ENCODE data around the gene PARD6A. TPM values are rescaled to one million over a fixed set of nuclear protein-coding genes. Genes with fewer than 3 reads are reported as not detected.

PARD6A gene
- total and polyA plus RNA-seq, 2 donors (not counting 3 experiments of a cell fraction or from before 2014, with no cell fraction given), result 1.3 to 2.9 TPM

GRCh38 chr16:67647681-67648080 is 13.1 kb upstream of the PARD6A start:
- TF ChIP-seq MAX (IDR thresholded peaks at IDR 0.05; ENCODE audit: insufficient read depth, insufficient read length), result no peak
- no peak for TF ChIP-seq CTCF (IDR thresholded peaks at IDR 0.05; ENCODE audit: extremely low read depth in 1 of 2, insufficient read depth in 1 of 2, low read depth in 1 of 2, low read length in 2 of 2)
- TF ChIP-seq GATA2 (IDR thresholded peaks at IDR 0.05; ENCODE audit: insufficient read depth, insufficient read length, low read depth, low read length), result no peak
- TF ChIP-seq EZH2 (IDR thresholded peaks at IDR 0.05; ENCODE audit: borderline replicate concordance, low read depth, low read length, severe bottlenecking), result no peak
- no peak for TF ChIP-seq MYC (IDR thresholded peaks at IDR 0.05; ENCODE audit: low read depth, low read length)
- TF ChIP-seq JUN (IDR thresholded peaks at IDR 0.05; ENCODE audit: borderline replicate concordance, insufficient read depth, insufficient read length, low read depth), result no peak
- no peak for TF ChIP-seq POLR2A (IDR thresholded peaks at IDR 0.05; ENCODE audit: low read depth, low read length)
- TF ChIP-seq FOS (IDR thresholded peaks at IDR 0.05; ENCODE audit: borderline replicate concordance, insufficient read depth, low read length), result no peak
- TF ChIP-seq POLR2AphosphoS5 (IDR thresholded peaks at IDR 0.05; ENCODE audit: insufficient read depth, low read depth, low read length), result no peak
- ChIA-PET POLR2A (no interaction called here), CTCF (interaction anchor here (1.0 to 7.7 kb wide), 8 partner anchors 11 to 126 kb away, joined by 3 to 166 read pairs (median 4); partner anchors contain the start of genes ACD and CTCF)
- no peak for FAIRE-seq
- BruUV-seq (replicated peaks), result no TSS peak
- no peaks in the 10 kb centered on the region for H3K9me1 ChIP-seq (replicated peaks; ENCODE audit: control insufficient read depth, extremely low read depth, insufficient read depth, low read length)
- H3K4me3 ChIP-seq (replicated peaks in 1 of 3; ENCODE audit: insufficient read depth in 1 of 3, low read depth in 1 of 3, low read length in 3 of 3), result no peak overlapping the region
- no peaks in the 10 kb centered on the region for H3K79me2 ChIP-seq (ENCODE audit: control insufficient read depth, insufficient read depth, low read length)
- H3K9ac ChIP-seq (replicated peaks; ENCODE audit: extremely low read depth, insufficient read depth, low read length), result no peak overlapping the region
- dilution Hi-C loops (cut with MboI; ENCODE audit: extremely low pct_ligation_motif_present, low sequenced_read_pairs), result no loop called here
- intact Hi-C loops (cut with micrococcal nuclease), result no loop called here
- no peaks in the 10 kb centered on the region for H3K9me3 ChIP-seq (replicated peaks; ENCODE audit: control insufficient read depth, insufficient read depth, low read length)
- H3K4me1 ChIP-seq (ENCODE audit: control insufficient read depth, extremely low read depth, insufficient read depth, low read length), result no peaks in the 10 kb centered on the region
- H3K27me3 ChIP-seq (ENCODE audit: control insufficient read depth in 2 of 2, insufficient read depth in 2 of 2, low read length in 2 of 2), result peaks cover 36% of the 10 kb centered on the region in 2 experiments
- no peaks in the 10 kb centered on the region for H3K36me3 ChIP-seq (ENCODE audit: control insufficient read depth in 2 of 2, extremely low read depth in 1 of 2, insufficient read depth in 2 of 2, low read length in 2 of 2)
- H3K4me2 ChIP-seq (ENCODE audit: insufficient read depth, low read length), result no peak overlapping the region
- no peak overlapping the region for H3K27ac ChIP-seq (ENCODE audit: insufficient read depth, low read depth, low read length)
- no peak overlapping the region for H2AFZ ChIP-seq (ENCODE audit: low read depth, low read length)
- DNase-seq (ENCODE audit: low read depth, low spot score), result no peak
- H4K20me1 ChIP-seq (replicated peaks; ENCODE audit: control insufficient read depth, extremely low read depth, insufficient read depth, low read length), result no peaks in the 10 kb centered on the region
